Fibroblast of skin of left biceps (primary cell): ENCODE measurements around the gene IL20RB.

ENCODE experiments used
- DNase-seq, 2 experiments: peaks; one replicate each; pipeline ENCODE4 v3.0.0-alpha.2; 2013; ENCODE audit warnings: low read depth in 2 of 2

Gene IL20RB

DNA sequence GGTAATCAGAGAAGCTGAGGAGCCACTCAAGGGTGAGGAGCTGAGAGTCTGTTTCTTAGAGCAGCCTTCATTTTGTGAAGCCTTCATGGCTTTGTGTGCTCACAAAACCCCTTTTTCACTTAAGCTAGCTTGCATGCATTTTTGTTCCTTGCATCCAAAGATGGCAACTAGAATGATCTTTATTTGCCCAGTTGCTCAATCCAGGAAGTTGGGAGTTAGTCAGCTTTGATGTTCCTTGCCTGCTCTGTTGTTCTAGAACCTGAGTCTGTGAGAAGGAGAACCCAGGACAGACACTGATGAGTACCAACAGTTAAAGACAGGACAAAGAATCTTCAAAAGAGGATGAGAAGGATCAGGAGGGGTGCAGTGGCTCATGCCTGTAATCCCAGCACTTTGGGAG is 81.8 kb downstream of the IL20RB start:
- no peak for DNase-seq

GRCh38 chr3:137041251-137041650 is 83.5 kb downstream of the IL20RB start:
- no peak for DNase-seq

DNA sequence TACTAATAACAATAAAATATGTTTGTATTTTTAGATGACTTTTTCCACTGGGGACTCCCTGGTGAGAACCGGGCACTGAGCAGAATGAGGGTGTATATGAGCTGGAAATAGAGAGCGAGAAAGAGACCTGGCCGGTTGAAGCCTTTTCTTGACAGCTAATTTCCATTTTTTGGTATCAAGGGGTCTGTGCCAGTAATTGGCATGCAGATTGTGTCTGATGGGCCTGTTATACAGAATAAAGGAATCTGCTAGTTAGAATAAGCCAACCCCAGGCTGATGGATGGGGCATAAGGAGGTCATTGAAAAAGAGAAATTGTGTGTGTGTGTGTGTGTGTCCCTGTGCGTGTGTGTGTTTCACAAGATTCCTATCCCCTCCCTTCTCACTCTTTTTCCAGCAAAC is 83.9 kb downstream of the IL20RB start:
- no peak for DNase-seq

- DNase-seq, result no peak
These were observed 89.0 kb downstream of the IL20RB start for GRCh38 chr3:137046747-137047146.

GRCh38 chr3:137047240-137047639 is 89.5 kb downstream of the IL20RB start:
- DNase-seq, result no peak

DNA sequence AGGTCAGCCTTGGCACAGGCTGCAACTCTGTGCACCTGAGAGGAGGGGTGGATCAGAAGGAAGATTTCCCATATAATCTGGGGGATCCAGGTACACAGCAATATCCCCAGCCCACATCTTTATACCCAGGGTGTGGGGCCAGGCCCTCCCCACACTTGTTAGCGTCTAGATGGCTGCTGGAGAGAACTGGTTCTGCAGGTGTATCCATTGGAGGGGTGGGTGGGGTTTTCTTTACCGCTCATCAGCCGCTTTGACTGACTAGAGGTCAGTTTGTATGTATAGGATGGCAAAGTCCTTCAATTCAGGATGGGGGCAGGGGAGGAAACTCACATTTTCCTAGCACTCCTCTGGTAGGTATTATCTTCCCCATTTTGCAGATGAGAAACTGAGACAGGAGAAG is 92.5 kb downstream of the IL20RB start:
- no peak for DNase-seq

DNA sequence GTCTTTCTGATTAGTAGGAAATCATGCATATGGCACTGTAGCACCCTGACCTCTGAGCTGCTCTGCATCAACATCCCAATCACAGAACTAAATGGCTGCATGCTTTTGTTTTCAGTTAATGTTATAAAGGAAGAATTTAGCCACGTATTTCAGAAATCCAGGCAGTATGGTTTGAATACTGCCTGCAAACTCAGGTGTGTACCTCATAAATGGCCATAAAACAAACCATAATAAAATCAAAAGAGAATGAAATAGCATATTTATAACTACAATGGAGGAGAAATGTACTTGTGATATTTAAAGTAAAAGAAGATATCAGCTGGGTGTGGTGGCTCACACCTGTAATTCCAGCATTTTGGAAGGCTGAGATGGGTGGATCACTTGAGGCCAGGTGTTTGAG is 94.5 kb downstream of the IL20RB start:
- no peak for DNase-seq
